CD4-positive, CD25-positive, alpha-beta regulatory T cell (primary cell): ENCODE measurements around the gene CHTOP. TPM values are rescaled to one million over a fixed set of nuclear protein-coding genes. Genes with fewer than 3 reads are reported as not detected.

Source experiments
- ATAC-seq, 2 donors: fragments of 150-1000 bp; cut with Tn5 transposase; one replicate each; pipeline ENCODE4 v1.10.0; 2021; ENCODE audit warnings: low read depth in 2 of 2, moderate number of reproducible peaks in 2 of 2, moderate library complexity in 1 of 2
- DNase-seq, 3 donors: peaks; one replicate each; pipeline versions ENCODE4 v3.0.0 to v3.0.0-alpha.2; 2012 to 2022; ENCODE audit warnings: mixed read lengths in 1 of 3
- H3K27ac ChIP-seq: one replicate; pipeline ENCODE4 v1.7.0; 2013; ENCODE audit warnings: mild to moderate bottlenecking, low read length; ENCODE audit not compliant: insufficient read depth, poor library complexity, severe bottlenecking
- H3K27me3 ChIP-seq: one replicate; pipeline ENCODE4 v1.7.0; 2013; ENCODE audit warnings: low read length; ENCODE audit not compliant: control insufficient read depth, insufficient read depth
- H3K36me3 ChIP-seq: one replicate; pipeline ENCODE4 v1.7.0; 2013; ENCODE audit warnings: mild to moderate bottlenecking, low read length, moderate library complexity; ENCODE audit not compliant: control insufficient read depth, insufficient read depth
- H3K4me1 ChIP-seq: 2 replicates; pipeline ENCODE4 v1.7.0; 2013; ENCODE audit warnings: mild to moderate bottlenecking, low read length; ENCODE audit not compliant: insufficient read depth, control insufficient read depth, poor library complexity, severe bottlenecking
- H3K4me3 ChIP-seq: one replicate; pipeline ENCODE4 v1.7.0; 2013; ENCODE audit warnings: low read depth, mild to moderate bottlenecking, low read length, moderate library complexity
- H3K9me3 ChIP-seq, 2 experiments: 1 replicate in 1 of 2; 2 replicates in 1 of 2; pipeline ENCODE4 v1.7.0; 2013; ENCODE audit warnings: low read length in 2 of 2, mild to moderate bottlenecking in 1 of 2, moderate library complexity in 1 of 2; ENCODE audit not compliant: control insufficient read depth in 2 of 2
- H3K27ac Mint-ChIP-seq, 3 donors: one replicate each; pipeline ENCODE4 v1.8.0; 2020 to 2022; ENCODE audit warnings: mild to moderate bottlenecking in 3 of 3, mixed read lengths in 3 of 3, moderate library complexity in 2 of 3
- H3K27me3 Mint-ChIP-seq: one replicate; pipeline ENCODE4 v1.8.0; 2022; ENCODE audit warnings: mild to moderate bottlenecking, mixed read lengths
- H3K36me3 Mint-ChIP-seq: one replicate; pipeline ENCODE4 v1.8.0; 2020; ENCODE audit warnings: mixed read lengths
- H3K4me1 Mint-ChIP-seq, 4 donors: one replicate each; pipeline ENCODE4 v1.8.0; 2020 to 2022; ENCODE audit warnings: mixed read lengths in 4 of 4, mild to moderate bottlenecking in 1 of 4
- H3K4me3 Mint-ChIP-seq, 4 donors: one replicate each; pipeline ENCODE4 v1.8.0; 2020 to 2022; ENCODE audit warnings: mild to moderate bottlenecking in 4 of 4, mixed read lengths in 4 of 4, moderate library complexity in 3 of 4
- H3K9me3 Mint-ChIP-seq, 7 donors: one replicate each; pipeline ENCODE4 v1.8.0; 2020 to 2022; ENCODE audit warnings: mixed read lengths in 7 of 7, mild to moderate bottlenecking in 3 of 7, moderate library complexity in 2 of 7
- polyA plus RNA-seq, 4 donors: library from polyadenylated mRNA; unstranded; fragments of 300-500 nt; fragmentation: Illumina TruSeq; gene quantifications; one replicate each; pipeline ENCODE4 v1.2.3, GENCODE V29; 2021
- total RNA-seq: library from RNA; stranded (reverse); gene quantifications from one replicate; pipeline ENCODE4 v1.2.3, GENCODE V29; 2022

The CHTOP gene
- total and polyA plus RNA-seq, 5 donors from 2014 or later: 57.5 to 85.1 (median 72.7) TPM

GRCh38 chr1:153648000-153648643, 14.3 kb downstream of the CHTOP start:
- Histone ChIP-seq H3K36me3 (peaks cover 36% of the 10 kb centered on the region), H3K9me3 (no peaks in the 10 kb centered on the region), H3K27ac (no peak overlapping the region), H3K27me3 (no peaks in the 10 kb centered on the region), H3K4me3 (no peak overlapping the region), H3K4me1 (peaks cover 23% of the 10 kb centered on the region)
- Mint-ChIP-seq H3K27ac (peak overlapping the region in 2 of 3 donors; percentile 21 to 97), H3K27me3 (no peaks in the 10 kb centered on the region), H3K36me3 (peaks cover 27% of the 10 kb centered on the region), H3K4me1 (peaks cover 14 to 64% (median 43%) of the 10 kb centered on the region in 4 donors), H3K9me3 (no peaks in the 10 kb centered on the region), H3K4me3 (peak overlapping the region in 1 of 4 donors; percentile 35)
- DNase-seq (no peak), ATAC-seq (no peak)

DNA sequence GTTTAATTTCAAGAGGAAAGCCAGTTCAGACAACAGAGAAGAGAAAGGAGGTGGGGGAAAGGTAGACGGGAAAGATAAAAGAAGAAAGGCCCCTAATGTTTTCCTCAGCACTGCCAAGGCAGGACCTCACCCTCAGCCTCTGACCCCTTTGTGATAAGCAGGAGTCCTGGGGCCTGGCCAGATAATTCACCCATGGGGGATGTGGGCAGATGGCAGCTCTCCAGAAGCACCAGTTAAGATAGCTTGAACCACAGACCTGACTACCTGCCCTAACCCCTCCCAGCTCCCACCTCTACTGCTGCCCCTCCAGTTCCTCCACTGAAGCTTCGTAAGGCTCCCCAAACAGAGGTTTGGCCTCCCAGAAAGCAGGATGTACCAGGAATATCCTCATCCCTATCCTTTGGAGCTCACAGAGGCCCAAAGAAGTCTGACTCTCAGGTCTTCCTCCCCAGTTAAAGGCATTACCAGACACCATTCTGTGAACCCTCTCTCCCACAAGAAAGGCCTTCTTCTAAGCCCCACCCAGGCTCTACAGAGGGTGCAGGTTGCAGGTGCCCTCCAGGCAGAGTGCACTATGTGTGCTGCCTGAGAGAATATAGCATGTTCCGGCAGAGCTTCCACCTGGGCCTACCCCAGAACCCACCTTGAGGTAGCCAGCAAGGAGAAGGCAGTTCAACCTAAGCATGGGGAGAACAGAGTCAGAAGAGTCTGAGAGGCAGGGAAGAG, 15.4 kb downstream of the CHTOP start:
- peak overlapping the region; percentile 89 to 97 (median 97) for H3K27ac Mint-ChIP-seq
- Histone ChIP-seq H3K27ac (peak overlapping the region; percentile 20), H3K4me1 (peaks cover 18% of the 10 kb centered on the region), H3K4me3 (no peak overlapping the region), H3K36me3 (peaks cover 24% of the 10 kb centered on the region), H3K9me3 (no peaks in the 10 kb centered on the region), H3K27me3 (no peaks in the 10 kb centered on the region)
- H3K9me3 Mint-ChIP-seq: no peaks in the 10 kb centered on the region
- H3K4me3 Mint-ChIP-seq: peak overlapping the region in 3 of 4 donors; percentile 61 to 72 (median 70)
- H3K27me3 Mint-ChIP-seq: no peaks in the 10 kb centered on the region
- peaks cover 14 to 53% (median 37%) of the 10 kb centered on the region in 4 donors for H3K4me1 Mint-ChIP-seq
- peak in 2 of 3 donors; percentile 37 to 58 for DNase-seq
- H3K36me3 Mint-ChIP-seq: peaks cover 17% of the 10 kb centered on the region
- ATAC-seq: peak; percentile 77 to 80

DNA sequence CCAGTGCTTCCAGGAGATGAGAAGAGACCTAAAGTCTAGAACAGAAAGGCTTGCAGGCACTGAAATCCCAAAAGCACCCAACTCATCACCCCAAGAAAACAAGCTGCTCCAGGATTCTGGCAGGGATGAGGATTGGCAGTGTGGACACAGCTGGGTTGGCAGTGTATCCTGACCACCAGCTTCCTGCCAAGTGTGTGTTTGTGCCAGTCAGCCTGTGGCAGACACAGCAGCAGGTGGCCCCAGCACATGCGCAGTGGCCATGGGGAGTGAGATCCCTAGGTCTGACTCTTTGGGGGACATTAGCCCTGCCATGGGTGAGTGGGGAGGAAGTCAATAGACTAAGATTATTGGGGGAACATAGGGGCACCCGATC, 16.0 kb downstream of the CHTOP start:
- Histone ChIP-seq H3K4me3 (no peak overlapping the region), H3K36me3 (peaks cover 19% of the 10 kb centered on the region), H3K27me3 (no peaks in the 10 kb centered on the region), H3K9me3 (no peaks in the 10 kb centered on the region), H3K27ac (peak overlapping the region; percentile 41), H3K4me1 (peaks cover 18% of the 10 kb centered on the region)
- Mint-ChIP-seq H3K27me3 (no peaks in the 10 kb centered on the region), H3K36me3 (peaks cover 15% of the 10 kb centered on the region), H3K4me3 (peak overlapping the region in 2 of 4 donors; percentile 70 to 72), H3K9me3 (no peaks in the 10 kb centered on the region), H3K27ac (peak overlapping the region; percentile 89 to 97 (median 97)), H3K4me1 (peaks cover 14 to 47% (median 33%) of the 10 kb centered on the region in 4 donors)
- peak; percentile 18 to 25 for ATAC-seq
- DNase-seq: no peak

DNA sequence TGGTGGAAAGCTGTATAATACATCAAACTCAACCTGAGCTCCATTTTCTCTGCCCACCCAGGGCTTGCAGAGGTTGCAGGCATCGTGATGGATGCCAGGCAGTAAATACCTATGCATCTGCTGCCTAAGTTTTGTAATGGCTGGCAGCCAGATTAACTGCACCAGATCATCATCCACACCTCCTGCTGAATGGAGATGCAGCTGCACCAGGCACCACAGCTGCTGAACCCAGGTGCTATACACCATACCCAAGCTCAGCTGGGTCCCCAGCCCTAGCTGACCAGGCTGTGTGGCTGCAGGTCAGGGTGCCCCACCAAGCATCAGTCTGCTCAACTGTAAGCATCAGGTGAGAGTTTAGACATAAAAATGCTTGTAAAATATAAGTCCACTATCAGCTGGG, 17.9 kb downstream of the CHTOP start:
- peaks cover 13% of the 10 kb centered on the region for H3K4me1 ChIP-seq
- no peak overlapping the region for H3K27ac Mint-ChIP-seq
- H3K4me1 Mint-ChIP-seq: peaks cover 4 to 30% (median 21%) of the 10 kb centered on the region in 4 donors
- no peaks in the 10 kb centered on the region for H3K27me3 Mint-ChIP-seq
- H3K9me3 ChIP-seq: no peaks in the 10 kb centered on the region
- no peaks in the 10 kb centered on the region for H3K36me3 Mint-ChIP-seq
- no peaks in the 10 kb centered on the region for H3K27me3 ChIP-seq
- no peak overlapping the region for H3K4me3 ChIP-seq
- H3K36me3 ChIP-seq: peaks cover under 1% of the 10 kb centered on the region
- DNase-seq (no peak), ATAC-seq (no peak)
- no peak overlapping the region for H3K27ac ChIP-seq
- no peaks in the 10 kb centered on the region for H3K9me3 Mint-ChIP-seq
- no peak overlapping the region for H3K4me3 Mint-ChIP-seq

- no peaks in the 10 kb centered on the region for H3K9me3 Mint-ChIP-seq
- H3K27me3 ChIP-seq: no peaks in the 10 kb centered on the region
- H3K4me1 ChIP-seq: peaks cover 13% of the 10 kb centered on the region
- H3K9me3 ChIP-seq: no peaks in the 10 kb centered on the region
- no peaks in the 10 kb centered on the region for H3K36me3 Mint-ChIP-seq
- H3K27me3 Mint-ChIP-seq: no peaks in the 10 kb centered on the region
- H3K4me3 Mint-ChIP-seq: no peak overlapping the region
- no peak overlapping the region for H3K27ac Mint-ChIP-seq
- no peak for DNase-seq
- no peak for ATAC-seq
- no peaks in the 10 kb centered on the region for H3K36me3 ChIP-seq
- H3K4me1 Mint-ChIP-seq: peaks cover 4 to 23% (median 15%) of the 10 kb centered on the region in 4 donors
- no peak overlapping the region for H3K4me3 ChIP-seq
- H3K27ac ChIP-seq: no peak overlapping the region
These were observed 19.1 kb downstream of the CHTOP start for GRCh38 chr1:153652805-153653500.

DNA sequence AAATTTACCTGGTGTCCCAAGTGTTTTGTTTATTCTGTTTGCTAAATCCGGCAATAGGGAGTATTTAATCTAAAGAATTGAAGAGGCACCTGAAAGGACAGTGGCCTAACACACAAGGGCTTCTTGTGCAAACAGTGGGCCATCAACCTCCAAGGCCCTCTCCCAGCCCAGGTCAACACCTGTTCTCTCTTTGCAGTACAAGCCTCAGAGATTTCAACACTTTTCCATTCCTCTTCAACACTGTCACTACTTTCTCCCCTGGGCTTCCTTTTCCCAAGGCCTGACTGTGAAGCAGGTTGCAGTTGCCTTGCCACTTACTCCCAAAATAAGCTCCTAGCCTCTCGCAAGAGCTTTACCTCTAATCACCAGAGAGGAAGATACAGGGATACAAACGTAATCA, 21.5 kb downstream of the CHTOP start:
- no peaks in the 10 kb centered on the region for H3K9me3 Mint-ChIP-seq
- Histone ChIP-seq H3K9me3 (no peaks in the 10 kb centered on the region), H3K36me3 (no peaks in the 10 kb centered on the region), H3K27ac (no peak overlapping the region), H3K4me1 (peaks cover 14% of the 10 kb centered on the region), H3K27me3 (no peaks in the 10 kb centered on the region), H3K4me3 (no peak overlapping the region)
- DNase-seq (no peak), ATAC-seq (no peak)
- peaks cover 0 to 26% (median 11%) of the 10 kb centered on the region in 4 donors for H3K4me1 Mint-ChIP-seq
- no peaks in the 10 kb centered on the region for H3K27me3 Mint-ChIP-seq
- no peak overlapping the region for H3K4me3 Mint-ChIP-seq
- H3K36me3 Mint-ChIP-seq: no peaks in the 10 kb centered on the region
- H3K27ac Mint-ChIP-seq: no peak overlapping the region

DNA sequence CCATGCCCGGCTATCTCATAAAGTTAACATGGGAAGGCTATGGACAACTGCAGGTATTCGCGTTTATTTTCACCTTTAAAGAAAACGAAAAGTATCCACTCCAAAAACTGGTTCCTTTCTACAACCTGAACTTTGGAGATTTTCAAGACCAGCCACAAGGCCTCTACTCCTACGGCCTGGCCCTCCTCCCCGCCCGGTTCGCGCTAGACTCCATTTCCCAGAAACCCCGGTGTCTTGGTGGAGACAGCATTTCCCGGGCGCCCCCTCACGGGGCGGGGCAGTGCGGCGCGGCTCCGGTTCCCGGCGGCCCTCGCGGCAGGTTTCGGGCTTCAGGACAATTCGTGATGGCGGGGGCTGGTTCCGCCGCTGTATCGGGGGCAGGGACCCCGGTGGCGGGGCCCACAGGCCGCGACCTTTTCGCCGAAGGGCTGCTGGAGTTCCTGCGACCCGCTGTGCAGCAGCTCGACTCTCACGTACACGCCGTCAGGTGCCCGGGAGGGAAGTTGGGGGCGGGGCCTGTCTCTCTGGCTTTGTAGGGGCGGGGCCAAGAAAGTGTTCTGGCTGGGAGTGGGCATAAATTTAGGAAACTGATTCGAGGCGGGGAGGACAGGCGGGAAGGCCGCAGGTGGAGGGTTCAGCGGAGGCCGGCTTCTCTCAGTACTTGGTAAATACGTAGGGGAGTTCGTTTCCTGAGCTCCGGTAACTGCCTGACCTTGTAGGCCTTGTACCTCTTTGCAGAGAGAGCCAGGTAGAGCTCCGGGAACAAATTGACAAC, 24.7 kb downstream of the CHTOP start, which contains the start of gene SNAPIN:
TSS of gene SNAPIN (plus strand) at position 304 of the 775 bp plus-strand sequence. CDS start at position 345, 41 bp downstream.
- peak within 1 kb of the TSS; percentile 88 for H3K27ac ChIP-seq
- no peaks in the 10 kb centered on the region for H3K9me3 ChIP-seq
- DNase-seq (peak; percentile 84 to 94 (median 90)), ATAC-seq (peak; percentile 96 to 97)
- peaks cover 13% of the 10 kb centered on the region for H3K36me3 Mint-ChIP-seq
- H3K27ac Mint-ChIP-seq: peak within 1 kb of the TSS; percentile 94 to 97 (median 96)
- no peaks in the 10 kb centered on the region for H3K27me3 Mint-ChIP-seq
- H3K36me3 ChIP-seq: peaks cover 28% of the 10 kb centered on the region
- H3K4me1 Mint-ChIP-seq: peaks cover 7 to 30% (median 13%) of the 10 kb centered on the region in 4 donors
- peak within 1 kb of the TSS; percentile 96 to 99 (median 98) for H3K4me3 Mint-ChIP-seq
- peaks cover 14% of the 10 kb centered on the region for H3K4me1 ChIP-seq
- peak within 1 kb of the TSS; percentile 90 for H3K4me3 ChIP-seq
- H3K27me3 ChIP-seq: no peaks in the 10 kb centered on the region
- H3K9me3 Mint-ChIP-seq: no peaks in the 10 kb centered on the region
